Islet precursor cell (in vitro differentiated cells): Measurements from ENCODE around the gene PNPLA8.
"Not testable (repeated sequence)": the region's sequence is repeated elsewhere in the genome, so short reads cannot be mapped to it uniquely, and the experiment has no call there.

Experiments used
- DNase-seq: peaks from one replicate; pipeline ENCODE4 v3.0.0-alpha.2; 2018

Gene PNPLA8

GRCh38 chr7:108529341-108529740 is 3.4 kb upstream of the PNPLA8 start:
- DNase-seq, result peak; percentile 66

DNA sequence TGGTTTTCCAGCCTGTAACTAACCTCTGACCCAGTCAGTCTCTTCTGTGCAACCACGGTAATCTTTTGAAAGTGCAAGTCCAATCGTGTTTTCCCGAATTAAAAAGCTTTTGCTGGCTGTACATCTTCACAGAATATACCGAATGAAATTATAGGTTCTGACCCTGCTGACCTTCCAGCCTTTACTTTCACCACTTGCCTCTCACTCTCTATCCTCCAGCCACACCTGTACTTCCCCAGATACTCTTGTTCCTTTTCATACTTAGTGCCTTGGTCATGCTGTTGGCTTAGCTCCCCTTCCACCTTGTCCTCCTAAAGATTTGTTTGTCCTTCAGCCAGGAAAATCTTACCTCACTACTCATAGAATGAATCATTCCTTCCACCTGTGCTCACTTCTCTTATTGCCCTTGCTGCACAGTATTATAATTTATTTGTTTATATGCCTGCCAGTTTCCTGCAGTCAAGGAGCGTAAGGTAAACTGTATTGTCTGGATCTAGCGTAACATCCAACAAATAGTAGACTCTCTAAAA is 2.3 kb upstream of the PNPLA8 start:
- no peak for DNase-seq

- DNase-seq, result no peak
Measured at GRCh38 chr7:108526768-108527017, 758 bp upstream of the PNPLA8 start.

DNA sequence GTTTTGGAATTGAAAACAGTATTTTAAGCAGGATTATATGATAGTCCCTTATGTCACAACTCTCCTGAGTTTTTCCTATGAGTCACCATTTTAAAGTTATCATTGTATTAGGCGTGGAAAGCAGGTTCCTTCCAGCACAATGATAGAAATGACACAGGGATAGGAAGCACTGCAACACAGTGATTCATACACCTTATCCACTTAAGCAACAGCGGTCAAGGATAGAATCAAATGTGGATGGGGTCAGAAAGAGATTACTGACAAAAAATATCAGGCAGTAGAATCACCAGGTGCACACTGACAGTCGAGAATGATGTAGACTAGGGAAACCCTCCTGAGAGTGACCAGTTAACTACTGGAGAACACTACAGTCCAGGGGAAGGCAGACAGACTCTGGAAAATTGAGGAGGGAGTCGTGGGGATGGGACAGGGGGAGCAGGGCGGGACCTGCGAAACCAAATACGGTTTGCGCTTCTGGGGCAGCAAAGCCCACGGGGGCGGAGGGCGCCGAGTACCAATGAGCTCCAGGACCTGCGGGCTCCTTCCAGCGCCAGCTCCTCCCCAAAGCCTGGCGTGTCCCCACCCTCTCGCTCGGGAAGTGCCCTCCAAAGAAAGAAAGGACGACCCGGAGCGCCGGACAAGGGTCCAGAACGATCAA is 479 bp downstream of the PNPLA8 start:
- DNase-seq, result peak; percentile 96

DNA sequence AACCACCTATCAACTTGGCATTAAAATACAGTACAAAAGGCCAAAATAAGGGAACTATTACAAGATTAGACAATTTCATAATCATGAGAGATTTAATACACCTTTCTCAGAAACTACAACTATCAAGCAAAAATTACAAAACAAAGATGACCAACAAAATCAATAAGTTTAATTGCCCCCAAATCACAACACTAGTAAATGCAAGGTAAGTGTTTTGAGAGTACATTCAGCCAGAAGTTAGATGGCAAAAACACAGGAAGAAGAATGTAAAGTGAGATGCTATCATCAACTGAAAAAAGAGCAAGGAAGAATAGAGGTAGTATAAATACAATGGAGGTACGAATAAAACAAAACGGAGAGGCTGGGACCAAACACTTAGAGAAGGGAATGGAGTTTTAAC is 3.2 kb downstream of the PNPLA8 start:
- no peak for DNase-seq

GRCh38 chr7:108517951-108518350 is 8.0 kb downstream of the PNPLA8 start:
- no peak for DNase-seq

DNA sequence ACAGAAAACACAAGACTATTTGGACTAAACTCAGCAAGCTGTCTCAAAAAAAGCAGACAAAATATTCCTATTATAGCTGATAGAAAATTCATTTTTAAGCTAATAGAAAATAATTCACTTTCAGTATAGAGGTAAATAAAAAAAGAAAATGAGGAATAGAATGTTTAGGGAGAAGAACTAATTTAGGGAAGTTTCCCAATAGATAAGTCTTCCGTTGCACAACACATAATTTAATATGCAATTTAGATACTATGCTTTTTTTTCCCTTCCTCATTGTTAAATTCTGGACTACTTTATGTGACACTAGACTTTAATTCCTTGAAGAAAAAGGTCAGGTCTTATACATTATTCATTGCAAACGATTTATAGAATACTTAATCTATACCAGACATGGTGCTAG is 10.3 kb downstream of the PNPLA8 start:
- no peak for DNase-seq

DNA sequence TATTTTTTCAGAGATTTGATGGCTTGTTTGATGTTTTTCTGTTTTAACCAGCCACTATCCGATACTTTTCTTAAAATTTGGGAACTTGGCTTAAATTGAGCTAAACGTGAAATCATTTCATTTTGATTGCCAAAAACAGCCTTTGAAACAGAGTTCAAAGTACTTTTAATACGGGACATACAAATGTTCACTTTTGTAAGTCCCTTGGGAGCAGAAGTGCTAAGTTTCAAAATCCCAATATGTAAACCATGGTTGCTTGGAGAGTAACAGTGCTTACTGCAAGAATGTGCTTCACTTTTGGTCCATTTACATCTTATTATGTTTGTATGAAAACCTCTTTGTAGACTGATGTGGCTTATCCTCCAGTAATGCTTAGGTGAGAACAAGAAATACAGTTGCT is 10.9 kb downstream of the PNPLA8 start:
- no peak for DNase-seq

- no peak for DNase-seq
Measured at GRCh38 chr7:108511939-108512338, 14.0 kb downstream of the PNPLA8 start.

- not testable (repeated sequence) for DNase-seq
Measured at GRCh38 chr7:108504576-108504975, 21.4 kb downstream of the PNPLA8 start.

GRCh38 chr7:108503112-108504026 is 22.6 kb downstream of the PNPLA8 start:
- no peak for DNase-seq

DNA sequence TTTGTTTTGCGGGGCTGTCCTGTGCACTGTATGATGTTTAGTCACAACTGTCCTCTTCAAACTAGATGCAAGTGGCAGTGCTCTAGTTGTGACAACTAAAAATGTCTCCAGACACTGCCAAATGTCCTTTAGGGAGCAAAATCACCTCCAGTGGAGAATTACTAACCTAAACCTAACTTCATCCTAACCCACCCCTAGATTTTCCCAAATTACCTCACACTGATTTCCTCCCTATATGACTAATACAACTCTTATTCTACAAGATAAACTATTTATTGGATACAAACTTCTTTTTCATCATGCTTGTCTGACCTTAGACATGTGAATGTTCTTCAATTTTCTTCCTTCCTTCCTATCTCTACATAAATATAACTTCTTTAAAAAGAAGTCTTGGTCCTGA is 26.4 kb downstream of the PNPLA8 start:
- no peak for DNase-seq

- DNase-seq, result no peak
Measured at GRCh38 chr7:108498481-108498880, 27.5 kb downstream of the PNPLA8 start.

DNA sequence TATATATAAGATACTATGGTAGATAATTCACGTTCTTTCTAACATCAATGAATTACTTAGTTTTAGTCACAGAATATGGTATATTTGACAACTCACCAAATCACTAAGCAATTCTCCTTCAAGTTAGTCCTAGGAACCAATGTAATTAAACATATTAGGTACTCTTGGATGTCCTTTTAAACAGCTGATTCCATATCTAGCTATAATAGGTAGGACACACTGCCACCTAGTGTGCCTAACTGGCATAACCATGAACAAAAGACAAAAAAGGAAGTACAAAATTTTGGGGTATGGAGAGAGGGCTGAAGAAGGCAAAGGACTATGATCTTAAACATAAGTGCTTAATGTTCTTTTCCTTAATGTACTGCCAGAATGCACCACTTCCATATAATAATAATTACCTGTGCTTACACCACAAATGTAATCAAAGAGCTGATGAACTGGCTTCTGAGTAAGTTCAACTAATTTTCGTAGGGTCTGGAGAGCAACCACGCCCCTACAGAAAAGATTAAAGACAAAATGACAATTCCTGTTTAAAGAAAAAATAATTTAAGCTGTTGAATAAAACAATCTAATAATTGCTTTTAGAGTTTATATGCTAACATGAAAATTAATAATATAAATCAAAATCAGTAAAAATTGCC is 28.7 kb downstream of the PNPLA8 start:
- peak; percentile 57 for DNase-seq

GRCh38 chr7:108492742-108493141 is 33.2 kb downstream of the PNPLA8 start:
- peak; percentile 71 for DNase-seq

- no peak for DNase-seq
Measured at GRCh38 chr7:108488768-108489538, 37.0 kb downstream of the PNPLA8 start.

DNA sequence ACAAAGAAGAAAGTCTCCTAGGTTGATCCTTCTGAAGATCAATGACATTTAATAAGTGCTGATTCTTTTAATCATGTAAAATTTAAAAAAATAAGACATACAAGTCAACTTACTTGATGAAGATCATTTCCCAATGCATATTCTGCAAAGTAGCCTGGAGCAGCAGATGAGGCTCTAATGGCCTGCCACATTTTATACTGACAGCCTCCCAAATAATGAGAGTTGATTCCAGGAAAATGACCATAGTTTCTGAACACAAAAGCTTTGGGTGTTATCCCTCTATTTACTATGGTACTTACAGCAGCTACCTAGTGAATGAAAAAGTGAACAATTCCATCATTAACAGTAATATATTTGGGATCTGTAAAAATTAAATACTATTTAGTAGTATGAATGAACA is 38.3 kb downstream of the PNPLA8 start:
- DNase-seq, result no peak

DNA sequence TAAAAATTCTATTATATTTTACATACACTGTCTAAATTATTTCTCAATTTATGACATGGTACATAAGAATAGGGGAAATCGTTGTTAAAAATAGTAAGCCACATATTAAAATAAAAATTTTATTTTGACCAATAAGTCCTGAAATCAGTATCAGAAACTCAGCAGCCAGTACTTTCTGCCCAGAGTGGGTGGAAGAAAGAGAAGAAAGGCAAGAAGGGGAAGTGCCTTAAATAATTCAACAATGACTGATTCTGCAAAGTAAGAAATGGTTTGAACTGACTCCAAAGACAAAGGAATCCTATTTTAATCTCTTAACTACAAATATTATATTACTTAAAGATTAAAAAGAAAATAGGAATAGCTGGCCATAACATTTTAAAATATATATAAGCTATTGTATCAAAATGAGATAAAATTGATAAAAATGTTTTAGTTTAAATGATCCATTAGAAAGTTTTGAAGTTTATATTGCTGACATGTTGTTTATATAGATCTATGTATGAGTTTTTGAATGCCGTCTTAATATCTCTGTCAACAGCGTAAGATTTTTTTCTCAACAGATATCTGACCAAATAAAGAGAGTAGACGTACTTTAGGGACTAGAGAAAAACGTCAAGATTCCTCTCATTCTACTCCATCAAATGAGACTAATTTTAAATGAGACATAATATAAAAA is 39.5 kb downstream of the PNPLA8 start:
- no peak for DNase-seq

DNA sequence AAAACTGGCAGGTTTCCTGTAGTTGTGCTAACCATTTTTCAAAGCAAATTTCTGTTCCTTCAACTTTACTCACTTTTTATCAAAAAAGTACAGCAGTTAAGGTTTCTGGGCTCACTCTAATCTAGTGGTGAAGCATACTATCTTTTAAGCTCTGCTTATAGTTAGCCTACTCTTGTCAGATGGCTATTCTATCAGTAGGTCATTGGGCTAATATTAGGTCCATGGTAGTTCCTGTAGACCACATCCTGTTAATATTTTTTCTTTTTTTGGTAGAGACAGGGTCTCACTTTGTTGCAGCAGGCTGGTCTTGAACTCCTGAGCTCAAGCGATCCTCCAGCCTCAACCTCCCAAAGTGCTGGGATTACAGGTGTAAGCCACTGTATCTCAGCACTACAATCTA is 41.8 kb downstream of the PNPLA8 start:
- no peak for DNase-seq

DNA sequence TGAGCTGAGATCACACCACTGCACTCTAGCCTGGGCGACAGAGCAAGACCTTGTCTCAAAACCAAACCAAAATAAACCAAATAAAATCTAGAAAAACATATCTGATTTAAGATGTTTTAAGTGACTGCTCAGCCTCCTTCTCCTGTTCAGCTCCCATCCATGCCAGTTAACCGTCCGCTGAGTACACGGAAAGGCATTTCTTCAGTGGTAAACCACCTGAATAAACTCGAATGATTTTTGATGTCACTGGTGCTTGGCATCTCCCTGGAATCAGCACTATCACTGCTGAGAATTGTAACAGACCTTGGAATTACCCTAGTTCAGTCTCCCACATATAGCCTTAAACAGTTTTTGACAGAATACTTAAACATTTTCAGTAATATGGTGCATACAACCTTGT is 45.6 kb downstream of the PNPLA8 start:
- DNase-seq, result no peak

DNA sequence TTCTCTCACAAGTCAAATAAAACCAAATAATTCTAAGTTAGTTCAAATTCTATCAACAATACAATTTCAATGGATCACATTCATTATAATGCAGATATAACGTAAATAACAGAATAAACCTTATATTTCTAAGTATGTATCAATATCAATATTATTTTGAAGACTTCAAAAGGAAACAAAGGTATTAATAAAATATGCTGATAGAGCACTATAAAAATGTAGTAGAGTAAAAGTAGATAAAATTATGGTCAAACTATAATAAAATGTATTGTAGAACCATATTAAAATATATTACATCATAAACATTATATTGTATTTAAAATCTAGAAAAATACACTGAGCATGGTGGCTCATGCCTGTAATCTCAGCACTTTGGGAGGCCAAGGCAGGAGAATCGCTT is 46.2 kb downstream of the PNPLA8 start:
- no peak for DNase-seq

- DNase-seq, result no peak
Measured at GRCh38 chr7:108479118-108479517, 46.8 kb downstream of the PNPLA8 start.

DNA sequence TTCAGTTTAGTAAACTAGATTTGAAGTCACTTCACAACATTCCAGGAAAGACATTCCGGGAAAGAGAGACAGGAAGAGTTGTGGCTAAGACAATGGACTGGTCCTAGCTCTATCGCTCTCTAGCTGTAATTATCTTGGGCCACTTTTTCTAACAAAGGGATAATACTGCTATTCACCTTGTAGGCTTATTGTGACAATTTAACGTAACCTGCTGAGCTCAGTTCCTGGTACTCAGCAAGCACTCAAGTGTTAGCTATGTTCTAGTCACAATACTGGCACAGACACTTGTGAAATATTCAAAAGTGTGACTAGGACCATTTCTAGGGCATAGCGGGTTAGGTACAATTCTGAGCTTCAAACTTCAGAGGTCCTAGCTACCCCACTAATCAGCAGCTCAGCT is 57.7 kb downstream of the PNPLA8 start:
- DNase-seq, result no peak
